ENCODE measurements around the gene GALNT5.
"Not testable (repeated sequence)": the region's sequence is repeated elsewhere in the genome, so short reads cannot be mapped to it uniquely, and the experiment has no call there.

Gene GALNT5

GRCh38 chr2:157257312-157258252 lies at the start of gene GALNT5:
Gene GALNT5, plus strand, starts transcription at chr2:157257705. Its CDS starts 378 bp downstream, at chr2:157258083.
- DNase-seq = no peak

GRCh38 chr2:157216286-157216965 lies 41.1 kb upstream of the GALNT5 start:
- no peak for DNase-seq

GRCh38 chr2:157217409-157217808 lies 40.1 kb upstream of the GALNT5 start:
- no peak for DNase-seq

GRCh38 chr2:157218911-157219310 lies 38.6 kb upstream of the GALNT5 start:
- DNase-seq = no peak

- DNase-seq = no peak
Observed at GRCh38 chr2:157220502-157220901, 37.0 kb upstream of the GALNT5 start.

- no peak for DNase-seq
Observed at GRCh38 chr2:157221394-157221988, 36.0 kb upstream of the GALNT5 start.

GRCh38 chr2:157223624-157224205 lies 33.8 kb upstream of the GALNT5 start:
- DNase-seq = no peak

GRCh38 chr2:157224448-157224847 lies 33.1 kb upstream of the GALNT5 start:
- not testable (repeated sequence) for DNase-seq

- DNase-seq = no peak
Observed at GRCh38 chr2:157227592-157227991, 29.9 kb upstream of the GALNT5 start.

- no peak for DNase-seq
Observed at GRCh38 chr2:157228946-157229345, 28.6 kb upstream of the GALNT5 start.

GRCh38 chr2:157229572-157229971 lies 27.9 kb upstream of the GALNT5 start:
- DNase-seq = no peak

- no peak for DNase-seq
Observed at GRCh38 chr2:157231476-157231875, 26.0 kb upstream of the GALNT5 start.

- DNase-seq = no peak
Observed at GRCh38 chr2:157233506-157233905, 24.0 kb upstream of the GALNT5 start.

- DNase-seq = no peak
Observed at GRCh38 chr2:157236404-157236803, 21.1 kb upstream of the GALNT5 start.

GRCh38 chr2:157238296-157238695 lies 19.2 kb upstream of the GALNT5 start:
- DNase-seq = no peak

GRCh38 chr2:157244691-157245090 lies 12.8 kb upstream of the GALNT5 start:
- DNase-seq = no peak

- DNase-seq = no peak
Observed at GRCh38 chr2:157245144-157245840, 12.2 kb upstream of the GALNT5 start.

GRCh38 chr2:157245846-157246764 lies 11.4 kb upstream of the GALNT5 start:
- DNase-seq = peak; percentile 46 to 51

GRCh38 chr2:157246765-157247407 lies 10.6 kb upstream of the GALNT5 start:
- DNase-seq = no peak

- no peak for DNase-seq
Observed at GRCh38 chr2:157250836-157251235, 6.7 kb upstream of the GALNT5 start.

- DNase-seq = no peak
Observed at GRCh38 chr2:157251932-157252331, 5.6 kb upstream of the GALNT5 start.
